HG03565 (cell line): ENCODE results near the gene IL25.

ENCODE experiments used
- ATAC-seq: cut with Tn5 transposase; IDR thresholded peaks from one replicate; pipeline ENCODE4 v1.9.1; 2021; ENCODE audit warnings: mild to moderate bottlenecking, moderate library complexity; ENCODE audit not compliant: unreplicated experiment

The IL25 gene

GRCh38 chr14:23352506-23353432, 19.8 kb upstream of the IL25 start, which contains the start of gene SLC22A17:
Gene SLC22A17 (minus strand): TSS chr14:23352887.
- no peak for ATAC-seq

GRCh38 chr14:23353433-23353780, 19.2 kb upstream of the IL25 start:
- no peak for ATAC-seq

- ATAC-seq, result no peak
Measured at GRCh38 chr14:23354990-23355389, 17.6 kb upstream of the IL25 start.

GRCh38 chr14:23355871-23356435, 16.7 kb upstream of the IL25 start:
- ATAC-seq, result no peak

GRCh38 chr14:23356662-23357061, 15.9 kb upstream of the IL25 start:
- no peak for ATAC-seq

- no peak for ATAC-seq
Measured at GRCh38 chr14:23357261-23357660, 15.3 kb upstream of the IL25 start.

GRCh38 chr14:23358042-23358441, 14.6 kb upstream of the IL25 start:
- ATAC-seq, result no peak

GRCh38 chr14:23358553-23359166, 13.9 kb upstream of the IL25 start:
- ATAC-seq, result no peak

- no peak for ATAC-seq
Measured at GRCh38 chr14:23359167-23359626, 13.4 kb upstream of the IL25 start.

GRCh38 chr14:23359722-23360447, 12.7 kb upstream of the IL25 start:
- no peak for ATAC-seq

GRCh38 chr14:23360496-23360895, 12.1 kb upstream of the IL25 start:
- ATAC-seq, result no peak

- ATAC-seq, result no peak
Measured at GRCh38 chr14:23361320-23361719, 11.3 kb upstream of the IL25 start.

GRCh38 chr14:23361763-23362162, 10.8 kb upstream of the IL25 start:
- no peak for ATAC-seq

GRCh38 chr14:23362200-23362599, 10.4 kb upstream of the IL25 start:
- no peak for ATAC-seq

GRCh38 chr14:23364164-23365035, 8.2 kb upstream of the IL25 start:
- ATAC-seq, result no peak

- ATAC-seq, result no peak
Measured at GRCh38 chr14:23365036-23365731, 7.4 kb upstream of the IL25 start, which contains the start of gene EFS. Gene EFS (minus strand): TSS chr14:23365172. CDS start chr14:23365025, 147 bp downstream.

- ATAC-seq, result no peak
Measured at GRCh38 chr14:23365732-23366425, 6.7 kb upstream of the IL25 start.

- no peak for ATAC-seq
Measured at GRCh38 chr14:23366426-23366921, 6.1 kb upstream of the IL25 start.

GRCh38 chr14:23370221-23370620, 2.4 kb upstream of the IL25 start:
- ATAC-seq, result no peak
